GM23338 (cell line): ENCODE results near the gene PSMB2. TPM values are rescaled to one million over a fixed set of nuclear protein-coding genes. Genes with fewer than 3 reads are reported as not detected.
"Not testable (repeated sequence)": the region's sequence is repeated elsewhere in the genome, so short reads cannot be mapped to it uniquely, and the experiment has no call there.

Experiments used
- ATAC-seq: fragments of 200-7000 bp; cut with Tn5 transposase; 3 replicates; pipeline ENCODE4 v1.9.1; 2020
- DNase-seq: peaks from one replicate; pipeline ENCODE4 v3.0.0-alpha.2; 2015; ENCODE audit warnings: low spot score
- H2AFZ ChIP-seq: fragments of 200-600 bp; sonication (generic); 2 replicates; pipeline ENCODE4 v1.8.0; 2016; ENCODE audit warnings: antibody characterized with exemption, mild to moderate bottlenecking, moderate library complexity
- H3F3A ChIP-seq: fragments of 200-600 bp; sonication (generic); replicated peaks from 2 replicates; pipeline ENCODE4 v1.8.0; 2017; ENCODE audit warnings: antibody characterized with exemption, mixed run types, low read depth
- H3K27ac ChIP-seq: fragments of 200-600 bp; sonication (generic); 2 replicates; pipeline ENCODE4 v1.6.1; 2016; ENCODE audit warnings: low read depth
- H3K27me3 ChIP-seq: fragments of 200-600 bp; sonication (generic); 2 replicates; pipeline ENCODE4 v1.8.0; 2016; ENCODE audit warnings: mild to moderate bottlenecking, mixed run types, moderate library complexity; ENCODE audit not compliant: insufficient read depth
- H3K36me3 ChIP-seq: fragments of 200-600 bp; sonication (generic); 2 replicates; pipeline ENCODE4 v1.8.0; 2016; ENCODE audit warnings: mild to moderate bottlenecking; ENCODE audit not compliant: insufficient read depth
- H3K4me1 ChIP-seq: fragments of 200-600 bp; sonication (generic); 2 replicates; pipeline ENCODE4 v1.8.0; 2016; ENCODE audit warnings: mild to moderate bottlenecking, moderate library complexity; ENCODE audit not compliant: insufficient read depth
- H3K4me2 ChIP-seq: fragments of 200-600 bp; sonication (generic); 2 replicates; pipeline ENCODE4 v1.7.1; 2017; ENCODE audit warnings: mixed run types
- H3K4me3 ChIP-seq: fragments of 200-600 bp; sonication (generic); 2 replicates; pipeline ENCODE4 v1.6.1; 2016; ENCODE audit warnings: mixed run types
- H3K79me2 ChIP-seq: fragments of 200-600 bp; sonication (generic); replicated peaks from 2 replicates; pipeline ENCODE4 v1.8.0; 2017; ENCODE audit warnings: mild to moderate bottlenecking; ENCODE audit not compliant: insufficient read depth
- H3K9me2 ChIP-seq: fragments of 200-600 bp; sonication (generic); 2 replicates; pipeline ENCODE4 v1.8.0; 2017; ENCODE audit not compliant: insufficient read depth
- H4K20me1 ChIP-seq: fragments of 200-600 bp; sonication (generic); replicated peaks from 2 replicates; pipeline ENCODE4 v1.8.0; 2017; ENCODE audit warnings: mild to moderate bottlenecking; ENCODE audit not compliant: insufficient read depth
- H3K27ac Mint-ChIP-seq: 2 replicates; pipeline ENCODE4 v1.8.0; 2020; ENCODE audit warnings: inconsistent platforms, mild to moderate bottlenecking, moderate library complexity, mixed read lengths
- H3K27me3 Mint-ChIP-seq: 3 replicates; pipeline ENCODE4 v1.8.0; 2022; ENCODE audit warnings: low read depth, mild to moderate bottlenecking, moderate library complexity, mixed read lengths, inconsistent platforms; ENCODE audit not compliant: insufficient read depth, poor library complexity
- H3K36me3 Mint-ChIP-seq: 3 replicates; pipeline ENCODE4 v1.8.0; 2021; ENCODE audit warnings: low read depth, mild to moderate bottlenecking, inconsistent platforms, moderate library complexity, mixed read lengths
- H3K4me1 Mint-ChIP-seq: 3 replicates; pipeline ENCODE4 v1.8.0; 2020; ENCODE audit warnings: mild to moderate bottlenecking, inconsistent platforms, mixed read lengths
- H3K4me3 Mint-ChIP-seq: 3 replicates; pipeline ENCODE4 v1.8.0; 2021; ENCODE audit warnings: moderate library complexity, mild to moderate bottlenecking, inconsistent platforms, mixed read lengths
- H3K9me3 Mint-ChIP-seq: 3 replicates; pipeline ENCODE4 v1.8.0; 2020; ENCODE audit warnings: moderate library complexity, mild to moderate bottlenecking, inconsistent platforms, mixed read lengths
- CTCF ChIP-seq, 2 experiments: fragments of 200-600 bp in 1 of 2; sonication (generic) in 1 of 2; conservative IDR thresholded peaks; 2 replicates each; pipeline versions ENCODE4 v1.5.1 to v1.6.1; 2016 to 2017; ENCODE audit warnings: antibody characterized with exemption in 2 of 2, low read depth in 2 of 2, mild to moderate bottlenecking in 2 of 2, moderate library complexity in 1 of 2
- ETS1 ChIP-seq: IDR thresholded peaks from 2 replicates; pipeline ENCODE4 v1.6.1; 2016; ENCODE audit warnings: antibody characterized with exemption
- EZH2 ChIP-seq: fragments of 200-600 bp; sonication (generic); IDR thresholded peaks from one replicate; pipeline ENCODE4 v1.8.0; 2017; ENCODE audit warnings: antibody characterized with exemption, mild to moderate bottlenecking, low read depth; ENCODE audit not compliant: unreplicated experiment
- EZH2phosphoT487 ChIP-seq: fragments of 200-600 bp; sonication (generic); IDR thresholded peaks from one replicate; pipeline ENCODE4 v1.8.1; 2018; ENCODE audit warnings: antibody characterized with exemption; ENCODE audit not compliant: unreplicated experiment
- JUNB ChIP-seq: IDR thresholded peaks from one replicate; pipeline ENCODE4 v1.6.1; 2016; ENCODE audit warnings: antibody characterized with exemption; ENCODE audit not compliant: unreplicated experiment
- NANOG ChIP-seq: IDR thresholded peaks from 2 replicates; pipeline ENCODE4 v1.6.1; 2016; ENCODE audit warnings: antibody characterized with exemption, borderline replicate concordance
- STAT1 ChIP-seq: IDR thresholded peaks from one replicate; pipeline ENCODE4 v1.6.1; 2016; ENCODE audit warnings: antibody characterized with exemption; ENCODE audit not compliant: unreplicated experiment
- ZNF114 ChIP-seq: fragments of 250-450 bp; sonication (Bioruptor Pico); IDR thresholded peaks from 2 replicates; pipeline ENCODE4 v1.5.0; 2020; ENCODE audit warnings: mild to moderate bottlenecking, moderate library complexity
- ZNF331 ChIP-seq: fragments of 250-450 bp; sonication (Bioruptor Pico); IDR thresholded peaks from 2 replicates; pipeline ENCODE4 v1.5.0; 2020; ENCODE audit warnings: low read depth, mild to moderate bottlenecking, moderate library complexity
- polyA plus RNA-seq: library from polyadenylated mRNA; unstranded; fragments of >200 nt; fragmentation: Nextera tagmentation; extraction: Ambion mirVana; gene quantifications from 2 replicates; pipeline ENCODE4 v1.2.1, GENCODE V29; 2016
- total RNA-seq: library from RNA; depleted of rRNA; stranded (reverse); fragments of >200 nt; shearing (Covaris generic); gene quantifications from 2 replicates; pipeline ENCODE4 v1.2.3, GENCODE V29; 2014

PSMB2 gene
- total and polyA plus RNA-seq, 2 experiments from 2014 or later = 68.2 to 147 TPM

DNA sequence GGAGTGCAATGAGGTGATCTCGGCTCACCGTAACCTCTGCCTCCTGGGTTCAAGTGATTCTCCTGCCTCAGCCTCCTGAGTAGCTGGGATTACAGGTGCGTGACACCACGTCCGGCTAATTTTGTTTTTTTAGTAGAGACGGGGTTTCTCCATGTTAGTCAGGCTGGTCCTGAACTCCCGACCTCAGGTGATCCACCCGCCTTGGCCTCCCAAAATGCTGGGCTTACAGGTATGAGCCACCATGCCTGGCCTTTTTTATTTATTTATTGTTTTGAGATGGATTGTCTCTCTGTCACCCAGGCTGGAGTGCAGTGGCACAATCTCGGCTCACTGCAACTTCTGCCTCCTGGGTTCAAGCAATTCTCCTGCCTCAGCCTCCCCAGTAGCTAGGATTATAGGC is 59.7 kb downstream of the PSMB2 start:
- H3K4me1 ChIP-seq = peaks cover 10% of the 10 kb centered on the region
- not testable (repeated sequence) for H3K4me3 ChIP-seq, H3K4me3 Mint-ChIP-seq, H3K9me3 Mint-ChIP-seq, H3K79me2 ChIP-seq, H3K4me1 Mint-ChIP-seq, DNase-seq, H3K36me3 ChIP-seq, H2AFZ ChIP-seq, H3K27ac ChIP-seq, ATAC-seq, H3K36me3 Mint-ChIP-seq, H3K27ac Mint-ChIP-seq, H3K4me2 ChIP-seq, H4K20me1 ChIP-seq, H3F3A ChIP-seq, H3K9me2 ChIP-seq
- peaks cover 35% of the 10 kb centered on the region for H3K27me3 ChIP-seq
- H3K27me3 Mint-ChIP-seq = peaks cover 37% of the 10 kb centered on the region

- Mint-ChIP-seq H3K4me3 (no peak overlapping the region), H3K9me3 (no peaks in the 10 kb centered on the region), H3K27me3 (peaks cover 40% of the 10 kb centered on the region), H3K36me3 (no peaks in the 10 kb centered on the region), H3K4me1 (peaks cover 15% of the 10 kb centered on the region), H3K27ac (no peak overlapping the region)
- DNase-seq (no peak), ATAC-seq (no peak)
- Histone ChIP-seq H3F3A (peaks cover 11% of the 10 kb centered on the region), H2AFZ (no peak overlapping the region), H3K36me3 (no peaks in the 10 kb centered on the region), H3K4me2 (no peak overlapping the region), H3K9me2 (no peaks in the 10 kb centered on the region), H3K79me2 (no peaks in the 10 kb centered on the region), H3K27me3 (peaks cover 42% of the 10 kb centered on the region), H4K20me1 (0 out of 2 replicates have a peak, but pooled peaks cover 2% of the 10 kb centered on the region), H3K27ac (no peak overlapping the region), H3K4me1 (peaks cover 17% of the 10 kb centered on the region), H3K4me3 (no peak overlapping the region)
- TF ChIP-seq JUNB (no peak), EZH2 (no peak)
These were observed 60.4 kb downstream of the PSMB2 start for GRCh38 chr1:35580949-35581388.

DNA sequence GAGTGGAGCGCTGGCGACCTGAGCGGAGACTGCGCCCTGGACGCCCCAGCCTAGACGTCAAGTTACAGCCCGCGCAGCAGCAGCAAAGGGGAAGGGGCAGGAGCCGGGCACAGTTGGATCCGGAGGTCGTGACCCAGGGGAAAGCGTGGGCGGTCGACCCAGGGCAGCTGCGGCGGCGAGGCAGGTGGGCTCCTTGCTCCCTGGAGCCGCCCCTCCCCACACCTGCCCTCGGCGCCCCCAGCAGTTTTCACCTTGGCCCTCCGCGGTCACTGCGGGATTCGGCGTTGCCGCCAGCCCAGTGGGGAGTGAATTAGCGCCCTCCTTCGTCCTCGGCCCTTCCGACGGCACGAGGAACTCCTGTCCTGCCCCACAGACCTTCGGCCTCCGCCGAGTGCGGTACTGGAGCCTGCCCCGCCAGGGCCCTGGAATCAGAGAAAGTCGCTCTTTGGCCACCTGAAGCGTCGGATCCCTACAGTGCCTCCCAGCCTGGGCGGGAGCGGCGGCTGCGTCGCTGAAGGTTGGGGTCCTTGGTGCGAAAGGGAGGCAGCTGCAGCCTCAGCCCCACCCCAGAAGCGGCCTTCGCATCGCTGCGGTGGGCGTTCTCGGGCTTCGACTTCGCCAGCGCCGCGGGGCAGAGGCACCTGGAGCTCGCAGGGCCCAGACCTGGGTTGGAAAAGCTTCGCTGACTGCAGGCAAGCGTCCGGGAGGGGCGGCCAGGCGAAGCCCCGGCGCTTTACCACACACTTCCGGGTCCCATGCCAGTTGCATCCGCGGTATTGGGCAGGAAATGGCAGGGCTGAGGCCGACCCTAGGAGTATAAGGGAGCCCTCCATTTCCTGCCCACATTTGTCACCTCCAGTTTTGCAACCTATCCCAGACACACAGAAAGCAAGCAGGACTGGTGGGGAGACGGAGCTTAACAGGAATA is 64.0 kb downstream of the PSMB2 start:
- peak overlapping the region; percentile 98 for H2AFZ ChIP-seq
- H3K9me3 Mint-ChIP-seq = no peaks in the 10 kb centered on the region
- H3K4me1 ChIP-seq = peaks cover 38% of the 10 kb centered on the region
- ATAC-seq (peak; percentile 31), DNase-seq (peak; percentile 79)
- H3K4me1 Mint-ChIP-seq = peaks cover 32% of the 10 kb centered on the region
- H3K36me3 Mint-ChIP-seq = no peaks in the 10 kb centered on the region; the same call in 2 of the 3 replicates
- no peaks in the 10 kb centered on the region for H3K79me2 ChIP-seq
- H3K4me3 Mint-ChIP-seq = peak overlapping the region; percentile 67
- no peaks in the 10 kb centered on the region; the same call in 1 of the 2 replicates for H3K36me3 ChIP-seq
- H3K27me3 Mint-ChIP-seq = peaks cover 75% of the 10 kb centered on the region
- TF ChIP-seq NANOG (no peak), JUNB (no peak), ZNF331 (no peak), CTCF (conservative IDR thresholded peaks at IDR 0.05; ENCODE audit: low read depth in 2 of 2) (no peak; a peak in 1 of 4 replicates), EZH2 (peak; percentile 88), ZNF114 (CRISPR knock-in tag) (no peak), STAT1 (no peak), ETS1 (no peak), EZH2phosphoT487 (peak; percentile 65)
- H3K27ac ChIP-seq = no peak overlapping the region
- H4K20me1 ChIP-seq = 0 out of 2 replicates have a peak, but pooled peaks cover 2% of the 10 kb centered on the region
- peaks cover 78% of the 10 kb centered on the region for H3K27me3 ChIP-seq
- peak overlapping the region; percentile 99 for H3K4me2 ChIP-seq
- peaks cover 26% of the 10 kb centered on the region for H3F3A ChIP-seq
- H3K27ac Mint-ChIP-seq = no peak overlapping the region
- peak overlapping the region; percentile 84 for H3K4me3 ChIP-seq
- no peaks in the 10 kb centered on the region for H3K9me2 ChIP-seq
